Measurements from ENCODE around the gene GPR22.

GPR22 gene

GRCh38 chr7:107503687-107504086, 33.8 kb downstream of the GPR22 start:
- Histone ChIP-seq H3K4me3 (ENCODE audit: low read depth, low read length) (no peak overlapping the region), H3K27me3 (replicated peaks) (no peaks in the 10 kb centered on the region), H3K36me3 (replicated peaks) (no peaks in the 10 kb centered on the region), H3K27ac (no peak overlapping the region)
- in situ Hi-C loops (cut with HindIII; ENCODE audit: low pct_ligation_motif_present, low sequenced_read_pairs), result no loop called here
- TF ChIP-seq CTCF (IDR thresholded peaks at IDR 0.05; ENCODE audit: low read depth, low read length, missing control alignments), result no peak
- no peak for DNase-seq

GRCh38 chr7:107505362-107505761, 35.5 kb downstream of the GPR22 start:
- Histone ChIP-seq H3K36me3 (replicated peaks) (no peaks in the 10 kb centered on the region), H3K4me3 (ENCODE audit: low read depth, low read length) (no peak overlapping the region), H3K27me3 (replicated peaks) (no peaks in the 10 kb centered on the region), H3K27ac (no peak overlapping the region)
- TF ChIP-seq CTCF (IDR thresholded peaks at IDR 0.05; ENCODE audit: low read depth, low read length, missing control alignments), result no peak
- in situ Hi-C loops (cut with HindIII; ENCODE audit: low pct_ligation_motif_present, low sequenced_read_pairs), result no loop called here
- DNase-seq, result no peak

- H3K27ac ChIP-seq, result no peak overlapping the region
- no peak for TF ChIP-seq CTCF (IDR thresholded peaks at IDR 0.05; ENCODE audit: low read depth, low read length, missing control alignments)
- no peak overlapping the region for H3K4me3 ChIP-seq (ENCODE audit: low read depth, low read length)
- no peaks in the 10 kb centered on the region for H3K36me3 ChIP-seq (replicated peaks)
- H3K27me3 ChIP-seq (replicated peaks), result no peaks in the 10 kb centered on the region
- in situ Hi-C loops (cut with HindIII; ENCODE audit: low pct_ligation_motif_present, low sequenced_read_pairs), result no loop called here
- DNase-seq, result no peak
Measured at GRCh38 chr7:107505997-107506673, 36.3 kb downstream of the GPR22 start.

- no peaks in the 10 kb centered on the region for H3K27me3 ChIP-seq (replicated peaks)
- H3K36me3 ChIP-seq (replicated peaks), result no peaks in the 10 kb centered on the region
- in situ Hi-C loops (cut with HindIII; ENCODE audit: low pct_ligation_motif_present, low sequenced_read_pairs), result no loop called here
- DNase-seq, result no peak
- no peak overlapping the region for H3K4me3 ChIP-seq (ENCODE audit: low read depth, low read length)
- no peak overlapping the region for H3K27ac ChIP-seq
- TF ChIP-seq CTCF (IDR thresholded peaks at IDR 0.05; ENCODE audit: low read depth, low read length, missing control alignments), result no peak
Measured at GRCh38 chr7:107506674-107507339, 37.0 kb downstream of the GPR22 start.
